Measurements from ENCODE around the gene NEU2. TPM values are rescaled to one million over a fixed set of nuclear protein-coding genes. Genes with fewer than 3 reads are reported as not detected.

NEU2 gene
- not detected in 2 replicates for total RNA-seq (ENCODE audit: low replicate concordance)

GRCh38 chr2:233032551-233033320, at the start of gene NEU2:
NEU2 (plus strand) TSS chr2:233032672; CDS start chr2:233032672, 0 bp downstream.

GRCh38 chr2:233013027-233013461, 19.4 kb upstream of the NEU2 start, which contains the start of gene NGEF:
NGEF (minus strand) TSS chr2:233013256; CDS start chr2:232974890, 38,366 bp downstream.

GRCh38 chr2:233059797-233060500, 27.5 kb downstream of the NEU2 start, which contains the start of gene INPP5D:
INPP5D (plus strand) TSS chr2:233060342; CDS start chr2:233060479, 137 bp downstream.

Other genes starting within 250 kb of the NEU2 start
- 0.59 and 0.83 TPM in 2 replicates for gene SNORC, start 162.4 kb upstream of the NEU2 start, total RNA-seq (ENCODE audit: low replicate concordance)
- under 0.01 and 0.38 TPM in 2 replicates for gene NGEF, start 19.4 kb upstream of the NEU2 start, total RNA-seq (ENCODE audit: low replicate concordance)
- gene INPP5D, start 27.7 kb downstream of the NEU2 start, total RNA-seq (ENCODE audit: low replicate concordance): 0.12 and 0.83 TPM in 2 replicates
- 20.9 and 25.1 TPM in 2 replicates for gene ATG16L1, start 219.0 kb downstream of the NEU2 start, total RNA-seq (ENCODE audit: low replicate concordance)